AG09319 (cell line): Measurements from ENCODE around the gene KISS1.

Source experiments
- DNase-seq: peaks from one replicate; pipeline ENCODE4 v3.0.0-alpha.2; 2010; ENCODE audit warnings: low read depth; ENCODE audit errors: extremely low read depth
- TF ChIP-seq, protein P1 (sequence below): IDR thresholded peaks from 2 replicates; pipeline ENCODE4 v1.5.1; 2011; ENCODE audit warnings: low read depth, mild to moderate bottlenecking, inconsistent platforms, low read length, moderate library complexity

KISS1 gene

DNA sequence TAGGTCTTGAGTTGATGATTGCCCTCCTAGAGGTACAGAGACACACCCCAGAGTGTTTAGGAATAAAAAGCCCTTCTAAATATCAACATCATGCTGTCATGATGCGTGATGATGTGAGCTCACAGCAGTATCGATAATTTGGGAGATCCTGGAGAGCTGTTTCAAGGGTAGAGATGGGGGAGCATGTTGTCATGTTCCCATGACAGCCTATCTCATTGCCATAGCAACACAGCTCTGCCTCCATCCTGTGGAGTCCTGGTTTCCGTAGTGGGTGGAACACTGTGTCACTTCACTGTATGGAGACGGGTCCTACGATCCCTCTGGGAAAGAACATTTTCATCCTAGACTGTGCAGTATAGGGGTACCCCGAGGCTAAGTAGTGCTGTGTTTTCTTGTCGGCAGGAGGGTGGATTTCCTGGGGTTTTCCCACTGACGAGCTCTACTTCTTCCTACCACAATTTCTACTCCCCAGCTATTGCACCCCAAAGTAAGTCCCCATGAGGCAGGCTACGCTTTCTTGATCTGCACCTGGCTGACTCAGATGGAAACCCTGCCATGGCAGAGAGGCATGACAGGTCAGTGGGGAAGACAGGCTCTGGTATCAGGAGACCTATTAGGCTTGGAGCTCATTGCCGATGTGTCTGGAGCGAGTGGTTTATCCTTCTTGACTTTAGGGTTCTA is 7.2 kb downstream of the KISS1 start:
- TF ChIP-seq, protein P1, sequence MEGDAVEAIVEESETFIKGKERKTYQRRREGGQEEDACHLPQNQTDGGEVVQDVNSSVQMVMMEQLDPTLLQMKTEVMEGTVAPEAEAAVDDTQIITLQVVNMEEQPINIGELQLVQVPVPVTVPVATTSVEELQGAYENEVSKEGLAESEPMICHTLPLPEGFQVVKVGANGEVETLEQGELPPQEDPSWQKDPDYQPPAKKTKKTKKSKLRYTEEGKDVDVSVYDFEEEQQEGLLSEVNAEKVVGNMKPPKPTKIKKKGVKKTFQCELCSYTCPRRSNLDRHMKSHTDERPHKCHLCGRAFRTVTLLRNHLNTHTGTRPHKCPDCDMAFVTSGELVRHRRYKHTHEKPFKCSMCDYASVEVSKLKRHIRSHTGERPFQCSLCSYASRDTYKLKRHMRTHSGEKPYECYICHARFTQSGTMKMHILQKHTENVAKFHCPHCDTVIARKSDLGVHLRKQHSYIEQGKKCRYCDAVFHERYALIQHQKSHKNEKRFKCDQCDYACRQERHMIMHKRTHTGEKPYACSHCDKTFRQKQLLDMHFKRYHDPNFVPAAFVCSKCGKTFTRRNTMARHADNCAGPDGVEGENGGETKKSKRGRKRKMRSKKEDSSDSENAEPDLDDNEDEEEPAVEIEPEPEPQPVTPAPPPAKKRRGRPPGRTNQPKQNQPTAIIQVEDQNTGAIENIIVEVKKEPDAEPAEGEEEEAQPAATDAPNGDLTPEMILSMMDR: no peak
- DNase-seq: no peak

DNA sequence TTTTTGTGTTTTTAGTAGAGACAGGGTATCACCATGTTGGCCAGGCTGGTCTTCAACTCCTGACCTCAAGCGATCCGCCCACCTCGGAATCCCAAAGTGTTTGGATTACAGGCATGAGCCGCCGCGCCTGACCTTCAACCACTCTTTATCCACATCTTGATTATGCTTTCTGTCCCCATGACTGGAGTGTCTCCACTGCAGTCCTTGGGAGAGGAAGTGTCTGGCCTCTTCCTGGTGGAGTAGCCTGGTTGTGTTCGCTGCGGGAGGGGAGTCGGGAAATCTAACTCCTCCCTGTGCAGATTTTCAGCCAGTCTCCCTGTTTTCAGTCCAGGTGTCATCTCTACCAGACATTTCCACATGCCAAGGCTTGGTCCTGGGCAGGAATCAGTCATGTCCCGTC is 9.7 kb downstream of the KISS1 start:
- TF ChIP-seq, protein P1: no peak
- no peak for DNase-seq

DNA sequence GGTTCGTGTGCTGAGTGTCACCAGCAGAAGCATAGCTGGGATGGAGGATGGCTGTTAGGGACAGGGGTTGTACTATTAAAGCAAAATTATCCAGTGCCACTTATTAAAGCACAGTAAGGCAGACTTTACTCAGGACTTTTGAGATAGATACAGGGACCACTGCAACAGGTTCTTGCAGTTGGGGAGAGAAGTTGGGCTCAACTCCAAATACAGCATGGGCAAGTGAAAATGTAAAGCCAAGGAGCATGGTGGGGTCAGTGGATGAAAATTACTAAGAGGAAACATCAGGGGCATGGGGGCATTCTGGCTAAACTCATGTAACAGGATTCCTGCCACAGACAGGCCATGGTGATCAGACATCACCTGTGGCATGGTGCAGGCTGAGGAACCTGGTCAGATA is 15.2 kb downstream of the KISS1 start:
- TF ChIP-seq, protein P1: no peak

DNA sequence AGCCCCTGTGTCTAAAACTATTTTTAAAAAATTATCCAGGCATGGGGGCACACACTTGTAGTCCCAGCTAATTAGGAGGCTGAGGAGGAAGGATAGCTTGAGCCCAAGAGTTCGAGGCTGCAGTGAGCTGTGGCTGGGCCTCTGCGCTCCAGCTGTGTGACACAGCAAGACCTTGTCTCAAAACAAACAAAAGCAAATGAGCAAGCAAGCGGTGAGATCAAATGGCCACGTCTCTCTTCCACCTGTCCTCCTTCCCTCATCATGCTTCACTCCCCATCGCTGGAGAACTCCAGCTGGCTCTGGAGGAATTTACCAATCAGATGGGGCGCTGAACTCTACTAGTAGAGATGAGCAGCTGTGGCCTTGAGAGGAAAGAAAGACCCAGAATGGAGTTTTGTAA is 16.2 kb downstream of the KISS1 start:
- no peak for DNase-seq
- TF ChIP-seq, protein P1: no peak

More for the DNA sequence above, 15.2 kb downstream of the KISS1 start:
- no peak for DNase-seq

DNA sequence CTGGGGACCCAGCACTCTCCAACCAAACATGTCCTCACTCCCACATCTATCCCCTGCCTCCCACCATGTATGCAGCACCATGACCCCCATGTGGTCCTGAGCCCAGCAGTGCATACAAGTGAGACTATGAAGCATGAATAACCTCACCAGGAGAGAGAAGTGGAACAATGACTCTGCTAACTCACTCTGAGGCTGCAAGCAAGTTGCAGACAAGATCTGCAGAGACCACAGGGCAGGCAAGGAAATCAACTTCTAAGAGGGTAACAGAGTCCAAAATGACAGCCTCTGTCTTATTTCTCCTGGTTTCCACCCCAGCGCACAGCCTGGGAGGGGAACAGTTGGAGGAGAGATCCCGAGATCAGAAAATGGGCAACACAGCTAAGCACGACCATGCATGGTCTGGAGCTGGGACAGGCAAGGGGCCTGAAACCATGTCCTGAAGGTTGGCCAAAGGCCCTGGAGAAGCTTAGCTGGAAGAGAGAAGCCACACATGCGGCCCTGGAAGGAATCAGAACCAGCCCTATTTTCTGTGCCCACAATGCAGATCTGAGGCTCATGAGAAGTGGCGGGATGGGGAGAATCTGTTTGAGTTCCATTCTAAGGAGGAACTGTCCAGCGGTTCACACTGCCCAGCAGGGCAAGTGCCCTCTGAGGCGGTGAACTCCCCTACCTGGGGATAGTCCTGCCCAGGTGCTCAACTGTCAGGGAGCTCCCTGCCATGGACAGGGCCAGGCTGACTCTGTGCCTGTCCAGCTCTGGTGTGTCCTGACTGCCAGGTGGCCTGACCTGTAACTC is 17.6 kb downstream of the KISS1 start:
- DNase-seq: no peak
- TF ChIP-seq, protein P1: no peak

DNA sequence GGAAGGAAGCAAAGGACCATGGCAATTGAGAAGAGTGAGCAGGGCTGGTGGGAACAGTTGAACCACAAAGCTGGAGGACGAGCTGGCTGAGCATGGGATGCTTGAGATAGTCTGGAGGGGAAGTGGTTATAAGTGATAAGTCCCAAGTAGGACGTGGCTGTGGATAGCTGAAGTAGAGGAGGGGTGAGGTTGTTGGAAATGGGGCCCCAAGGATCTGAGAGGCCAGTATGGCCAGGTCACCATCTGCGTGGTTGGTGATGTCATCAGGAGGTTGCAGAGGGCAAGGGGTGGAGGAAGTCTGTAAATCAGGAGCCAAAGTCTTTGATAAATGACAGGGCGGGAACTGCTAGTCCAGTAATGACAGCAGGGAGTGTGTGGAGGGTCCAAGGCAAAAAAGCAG is 19.2 kb downstream of the KISS1 start:
- no peak for DNase-seq
- TF ChIP-seq, protein P1: no peak

DNA sequence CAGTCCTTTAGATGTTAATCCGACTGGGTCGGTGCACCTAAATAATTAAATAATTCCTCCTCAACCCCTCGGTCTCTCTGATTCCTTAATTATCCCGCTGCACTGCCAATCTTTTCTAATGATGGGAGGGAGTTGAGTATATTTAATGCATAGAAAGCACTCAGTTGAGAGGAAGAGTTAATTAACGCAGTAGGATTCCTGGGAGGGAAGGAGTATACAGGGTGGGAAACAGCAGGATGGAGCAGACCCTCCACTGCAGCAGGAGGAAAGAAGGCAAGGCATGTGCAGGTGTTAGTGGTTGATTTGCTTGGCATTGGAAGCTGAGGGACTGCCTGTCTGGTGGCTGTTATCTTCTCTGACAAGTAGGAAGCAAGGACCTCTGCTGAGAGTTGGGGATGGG is 20.2 kb downstream of the KISS1 start:
- DNase-seq: no peak
- TF ChIP-seq, protein P1: no peak
